Measurements from ENCODE around the gene PIM3.

Gene PIM3

GRCh38 chr22:49926916-49927315 lies 33.7 kb upstream of the PIM3 start:
- H3K4me1 ChIP-seq (ENCODE audit: control insufficient read depth, insufficient read depth, low read depth, low read length), result peaks cover 22% of the 10 kb centered on the region
- no peaks in the 10 kb centered on the region for H3K9me3 ChIP-seq (ENCODE audit: control insufficient read depth, low read length)
- no peak overlapping the region for H4K91ac ChIP-seq (ENCODE audit: low read length)
- no peak overlapping the region for H3K4ac ChIP-seq (ENCODE audit: low read depth in 1 of 2, low read length in 2 of 2)
- WGBS, result 86% methylated on average over 18 of the region's 18 CpGs
- no peak overlapping the region for H4K8ac ChIP-seq (ENCODE audit: low read length)
- H3K79me1 ChIP-seq (replicated peaks; ENCODE audit: low read length, poor library complexity, severe bottlenecking), result no peaks in the 10 kb centered on the region
- H2AFZ ChIP-seq (ENCODE audit: low read depth, low read length), result no peak overlapping the region
- H2BK15ac ChIP-seq (ENCODE audit: low read depth, poor library complexity, severe bottlenecking), result no peak overlapping the region
- H2BK5ac ChIP-seq (ENCODE audit: low read depth, low read length, poor library complexity, severe bottlenecking), result no peak overlapping the region
- H2AK5ac ChIP-seq (ENCODE audit: low read length, severe bottlenecking), result no peak overlapping the region
- peaks cover 21 to 30% of the 10 kb centered on the region in 2 experiments for H3K36me3 ChIP-seq (ENCODE audit: control insufficient read depth in 1 of 2, insufficient read depth in 2 of 2, low read depth in 1 of 2, low read length in 2 of 2)
- peaks cover 4 to 5% of the 10 kb centered on the region in 2 experiments for H3K27me3 ChIP-seq (ENCODE audit: control insufficient read depth in 1 of 2, insufficient read depth in 1 of 2, low read length in 2 of 2)
- no peak for DNase-seq
- no peak overlapping the region for H3K23ac ChIP-seq (ENCODE audit: low read length in 2 of 2)
- H3K18ac ChIP-seq (ENCODE audit: low read depth in 1 of 2, low read length in 2 of 2), result no peak overlapping the region
- no peak overlapping the region for H2BK12ac ChIP-seq (ENCODE audit: low read length in 2 of 2)
- H3K4me3 ChIP-seq (ENCODE audit: insufficient read depth in 1 of 2, low read depth in 1 of 2, low read length in 2 of 2), result no peak overlapping the region
- no peak overlapping the region for H3K14ac ChIP-seq (ENCODE audit: low read length in 2 of 2)
- H3K4me2 ChIP-seq (ENCODE audit: low read length, poor library complexity, severe bottlenecking), result no peak overlapping the region
- no peak overlapping the region for H3K9ac ChIP-seq (ENCODE audit: low read length)
- no peak overlapping the region for H3K27ac ChIP-seq (ENCODE audit: low read length, poor library complexity, severe bottlenecking)
- no peak overlapping the region for H2BK120ac ChIP-seq (ENCODE audit: low read depth, low read length)

GRCh38 chr22:49927483-49928184 lies 32.9 kb upstream of the PIM3 start:
- peaks cover 22% of the 10 kb centered on the region for H3K4me1 ChIP-seq (ENCODE audit: control insufficient read depth, insufficient read depth, low read depth, low read length)
- no peaks in the 10 kb centered on the region for H3K79me1 ChIP-seq (replicated peaks; ENCODE audit: low read length, poor library complexity, severe bottlenecking)
- no peak overlapping the region for H2BK12ac ChIP-seq (ENCODE audit: low read length in 2 of 2)
- no peak overlapping the region for H3K4ac ChIP-seq (ENCODE audit: low read depth in 1 of 2, low read length in 2 of 2)
- no peak overlapping the region for H3K4me2 ChIP-seq (ENCODE audit: low read length, poor library complexity, severe bottlenecking)
- H4K91ac ChIP-seq (ENCODE audit: low read length), result no peak overlapping the region
- H3K18ac ChIP-seq (ENCODE audit: low read depth in 1 of 2, low read length in 2 of 2), result no peak overlapping the region
- no peak overlapping the region for H2BK120ac ChIP-seq (ENCODE audit: low read depth, low read length)
- H2AFZ ChIP-seq (ENCODE audit: low read depth, low read length), result no peak overlapping the region
- peaks cover 21 to 26% of the 10 kb centered on the region in 2 experiments for H3K36me3 ChIP-seq (ENCODE audit: control insufficient read depth in 1 of 2, insufficient read depth in 2 of 2, low read depth in 1 of 2, low read length in 2 of 2)
- H3K14ac ChIP-seq (ENCODE audit: low read length in 2 of 2), result no peak overlapping the region
- WGBS, result 91% methylated on average over 26 of the region's 26 CpGs
- no peak overlapping the region for H2AK5ac ChIP-seq (ENCODE audit: low read length, severe bottlenecking)
- H4K8ac ChIP-seq (ENCODE audit: low read length), result no peak overlapping the region
- no peak overlapping the region for H3K27ac ChIP-seq (ENCODE audit: low read length, poor library complexity, severe bottlenecking)
- no peak for DNase-seq
- H3K27me3 ChIP-seq (ENCODE audit: control insufficient read depth in 1 of 2, insufficient read depth in 1 of 2, low read length in 2 of 2), result peaks cover 4 to 5% of the 10 kb centered on the region in 2 experiments
- no peak overlapping the region for H3K9ac ChIP-seq (ENCODE audit: low read length)
- H2BK5ac ChIP-seq (ENCODE audit: low read depth, low read length, poor library complexity, severe bottlenecking), result no peak overlapping the region
- H3K23ac ChIP-seq (ENCODE audit: low read length in 2 of 2), result no peak overlapping the region
- H3K9me3 ChIP-seq (ENCODE audit: control insufficient read depth, low read length), result no peaks in the 10 kb centered on the region
- no peak overlapping the region for H3K4me3 ChIP-seq (ENCODE audit: insufficient read depth in 1 of 2, low read depth in 1 of 2, low read length in 2 of 2)
- H2BK15ac ChIP-seq (ENCODE audit: low read depth, poor library complexity, severe bottlenecking), result no peak overlapping the region

- H2BK5ac ChIP-seq (ENCODE audit: low read depth, low read length, poor library complexity, severe bottlenecking), result no peak overlapping the region
- H3K27ac ChIP-seq (ENCODE audit: low read length, poor library complexity, severe bottlenecking), result no peak overlapping the region
- no peak overlapping the region for H3K9ac ChIP-seq (ENCODE audit: low read length)
- no peak overlapping the region for H2BK120ac ChIP-seq (ENCODE audit: low read depth, low read length)
- no peak overlapping the region for H4K91ac ChIP-seq (ENCODE audit: low read length)
- no peak overlapping the region for H2AFZ ChIP-seq (ENCODE audit: low read depth, low read length)
- no peak for DNase-seq
- no peak overlapping the region for H2AK5ac ChIP-seq (ENCODE audit: low read length, severe bottlenecking)
- H4K8ac ChIP-seq (ENCODE audit: low read length), result no peak overlapping the region
- H2BK15ac ChIP-seq (ENCODE audit: low read depth, poor library complexity, severe bottlenecking), result no peak overlapping the region
- 92% methylated on average over 8 of the region's 8 CpGs for WGBS
- no peak overlapping the region for H3K4me2 ChIP-seq (ENCODE audit: low read length, poor library complexity, severe bottlenecking)
- H3K4me3 ChIP-seq (ENCODE audit: insufficient read depth in 1 of 2, low read depth in 1 of 2, low read length in 2 of 2), result no peak overlapping the region
- no peak overlapping the region for H2BK12ac ChIP-seq (ENCODE audit: low read length in 2 of 2)
- peaks cover 21 to 23% of the 10 kb centered on the region in 2 experiments for H3K36me3 ChIP-seq (ENCODE audit: control insufficient read depth in 1 of 2, insufficient read depth in 2 of 2, low read depth in 1 of 2, low read length in 2 of 2)
- H3K14ac ChIP-seq (ENCODE audit: low read length in 2 of 2), result no peak overlapping the region
- H3K4me1 ChIP-seq (ENCODE audit: control insufficient read depth, insufficient read depth, low read depth, low read length), result peaks cover 18% of the 10 kb centered on the region
- H3K9me3 ChIP-seq (ENCODE audit: control insufficient read depth, low read length), result no peaks in the 10 kb centered on the region
- no peaks in the 10 kb centered on the region for H3K79me1 ChIP-seq (replicated peaks; ENCODE audit: low read length, poor library complexity, severe bottlenecking)
- no peak overlapping the region for H3K23ac ChIP-seq (ENCODE audit: low read length in 2 of 2)
- peaks cover 4 to 5% of the 10 kb centered on the region in 2 experiments for H3K27me3 ChIP-seq (ENCODE audit: control insufficient read depth in 1 of 2, insufficient read depth in 1 of 2, low read length in 2 of 2)
- H3K18ac ChIP-seq (ENCODE audit: low read depth in 1 of 2, low read length in 2 of 2), result no peak overlapping the region
- H3K4ac ChIP-seq (ENCODE audit: low read depth in 1 of 2, low read length in 2 of 2), result no peak overlapping the region
These were observed 32.4 kb upstream of the PIM3 start for GRCh38 chr22:49928185-49928495.

- H2BK15ac ChIP-seq (ENCODE audit: low read depth, poor library complexity, severe bottlenecking), result no peak overlapping the region
- no peak overlapping the region for H2BK12ac ChIP-seq (ENCODE audit: low read length in 2 of 2)
- no peak overlapping the region for H3K4ac ChIP-seq (ENCODE audit: low read depth in 1 of 2, low read length in 2 of 2)
- no peak overlapping the region for H2BK120ac ChIP-seq (ENCODE audit: low read depth, low read length)
- H3K4me3 ChIP-seq (ENCODE audit: insufficient read depth in 1 of 2, low read depth in 1 of 2, low read length in 2 of 2), result no peak overlapping the region
- H3K27me3 ChIP-seq (ENCODE audit: control insufficient read depth in 1 of 2, insufficient read depth in 1 of 2, low read length in 2 of 2), result peaks cover 4 to 5% of the 10 kb centered on the region in 2 experiments
- no peak overlapping the region for H3K14ac ChIP-seq (ENCODE audit: low read length in 2 of 2)
- H3K18ac ChIP-seq (ENCODE audit: low read depth in 1 of 2, low read length in 2 of 2), result no peak overlapping the region
- peaks cover 18 to 23% of the 10 kb centered on the region in 2 experiments for H3K36me3 ChIP-seq (ENCODE audit: control insufficient read depth in 1 of 2, insufficient read depth in 2 of 2, low read depth in 1 of 2, low read length in 2 of 2)
- no peak overlapping the region for H3K27ac ChIP-seq (ENCODE audit: low read length, poor library complexity, severe bottlenecking)
- H3K9ac ChIP-seq (ENCODE audit: low read length), result no peak overlapping the region
- no peak overlapping the region for H3K23ac ChIP-seq (ENCODE audit: low read length in 2 of 2)
- H3K79me1 ChIP-seq (replicated peaks; ENCODE audit: low read length, poor library complexity, severe bottlenecking), result no peaks in the 10 kb centered on the region
- DNase-seq, result no peak
- WGBS, result 80% methylated on average over 36 of the region's 38 CpGs
- H3K4me2 ChIP-seq (ENCODE audit: low read length, poor library complexity, severe bottlenecking), result no peak overlapping the region
- no peaks in the 10 kb centered on the region for H3K9me3 ChIP-seq (ENCODE audit: control insufficient read depth, low read length)
- H3K4me1 ChIP-seq (ENCODE audit: control insufficient read depth, insufficient read depth, low read depth, low read length), result peaks cover 15% of the 10 kb centered on the region
- no peak overlapping the region for H2AFZ ChIP-seq (ENCODE audit: low read depth, low read length)
- no peak overlapping the region for H2AK5ac ChIP-seq (ENCODE audit: low read length, severe bottlenecking)
- H2BK5ac ChIP-seq (ENCODE audit: low read depth, low read length, poor library complexity, severe bottlenecking), result no peak overlapping the region
- H4K91ac ChIP-seq (ENCODE audit: low read length), result no peak overlapping the region
- H4K8ac ChIP-seq (ENCODE audit: low read length), result no peak overlapping the region
These were observed 31.9 kb upstream of the PIM3 start for GRCh38 chr22:49928555-49929210.

All from mesenchymal stem cell (in vitro differentiated cells and primary cell).